HL-60 (cell line): Measurements from ENCODE around the gene HMGCL.

Source experiments
- DNase-seq, 2 experiments: peaks; one replicate each; pipeline ENCODE4 v3.0.0-alpha.2; 2010 to 2020; ENCODE audit warnings: low read depth in 1 of 2, low spot score in 1 of 2
- H3K27ac ChIP-seq: fragments of 250-450 bp; sonication (Bioruptor Pico); replicated peaks from 2 replicates; pipeline ENCODE4 v1.5.1; 2020; ENCODE audit warnings: mild to moderate bottlenecking, moderate library complexity
- H3K27me3 ChIP-seq: fragments of 250-450 bp; sonication (Bioruptor Pico); 2 replicates; pipeline ENCODE4 v1.5.1; 2021; ENCODE audit warnings: mild to moderate bottlenecking, moderate library complexity; ENCODE audit not compliant: insufficient read depth, poor library complexity, severe bottlenecking
- H3K4me3 ChIP-seq: replicated peaks from 2 replicates; pipeline ENCODE4 v1.5.1; 2011; ENCODE audit warnings: mild to moderate bottlenecking, control low read depth, low read length; ENCODE audit not compliant: insufficient read depth
- CTCF ChIP-seq: IDR thresholded peaks from one replicate; pipeline ENCODE4 v1.5.1; 2011; ENCODE audit warnings: low read length, control low read depth, inconsistent platforms; ENCODE audit not compliant: insufficient read depth
- GABPA ChIP-seq: IDR thresholded peaks from 2 replicates; pipeline ENCODE4 v1.6.1; 2012; ENCODE audit warnings: low read depth
- POLR2AphosphoS5 ChIP-seq: IDR thresholded peaks from 2 replicates; pipeline ENCODE4 v1.6.1; 2012; ENCODE audit warnings: low read depth
- REST ChIP-seq: IDR thresholded peaks from 2 replicates; pipeline ENCODE4 v1.6.1; 2012; ENCODE audit warnings: low read depth; ENCODE audit not compliant: insufficient replicate concordance
- SPI1 ChIP-seq: IDR thresholded peaks from 2 replicates; pipeline ENCODE4 v1.6.1; 2012; ENCODE audit warnings: low read depth, mild to moderate bottlenecking, borderline replicate concordance

Gene HMGCL

GRCh38 chr1:23798662-23799142 lies 26.5 kb downstream of the HMGCL start:
- TF ChIP-seq GABPA (no peak), SPI1 (no peak), CTCF (peak; percentile 9), POLR2AphosphoS5 (no peak), REST (no peak)
- no peak overlapping the region for H3K4me3 ChIP-seq
- no peaks in the 10 kb centered on the region for H3K27me3 ChIP-seq
- no peak for DNase-seq
- H3K27ac ChIP-seq, result peak overlapping the region; percentile 93

GRCh38 chr1:23797478-23798448 lies 27.5 kb downstream of the HMGCL start:
- Histone ChIP-seq H3K27ac (no peak overlapping the region), H3K27me3 (no peaks in the 10 kb centered on the region), H3K4me3 (no peak overlapping the region)
- no peak for DNase-seq
- no peak for TF ChIP-seq SPI1
- no peak for TF ChIP-seq POLR2AphosphoS5
- no peak for TF ChIP-seq CTCF
- TF ChIP-seq GABPA, result no peak
- no peak for TF ChIP-seq REST

GRCh38 chr1:23796466-23797271 lies 28.6 kb downstream of the HMGCL start:
- DNase-seq, result no peak
- no peak overlapping the region for H3K27ac ChIP-seq
- TF ChIP-seq POLR2AphosphoS5 (0 out of 2 replicates have a peak, but pooled peaks have one; percentile 25), GABPA (no peak)
- H3K27me3 ChIP-seq, result no peaks in the 10 kb centered on the region
- H3K4me3 ChIP-seq, result no peak overlapping the region
